Hematopoietic multipotent progenitor cell treated with erythropoietin and hydrocortisone succinate and interleukin-3 and kit ligand, for 17 days (in vitro differentiated cells): ENCODE results near the gene CETP.
"Not testable (repeated sequence)": the region's sequence is repeated elsewhere in the genome, so short reads cannot be mapped to it uniquely, and the experiment has no call there.

Experiments used
- DNase-seq: peaks from one replicate; pipeline ENCODE4 v3.0.0-alpha.2; 2015; ENCODE audit warnings: low spot score

CETP gene

DNA sequence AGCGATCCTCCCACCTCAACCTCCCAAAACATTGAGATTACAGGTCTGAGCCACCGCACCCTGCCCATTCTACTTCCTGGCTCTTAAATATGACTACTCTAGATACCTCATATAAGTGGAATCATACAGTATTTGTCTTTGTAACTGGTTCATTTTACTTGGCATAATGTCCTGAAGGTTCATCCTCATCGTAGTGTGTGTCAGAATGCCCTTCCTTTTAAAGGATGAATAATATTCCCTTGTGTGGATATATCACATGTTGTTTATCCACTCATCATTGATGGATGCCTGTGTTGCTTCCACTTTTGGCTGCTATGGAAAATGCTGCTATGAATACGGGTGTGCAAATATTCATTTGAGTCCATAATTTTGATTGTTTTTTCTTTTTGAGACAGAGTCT, 5.7 kb upstream of the CETP start:
- DNase-seq, result no peak

DNA sequence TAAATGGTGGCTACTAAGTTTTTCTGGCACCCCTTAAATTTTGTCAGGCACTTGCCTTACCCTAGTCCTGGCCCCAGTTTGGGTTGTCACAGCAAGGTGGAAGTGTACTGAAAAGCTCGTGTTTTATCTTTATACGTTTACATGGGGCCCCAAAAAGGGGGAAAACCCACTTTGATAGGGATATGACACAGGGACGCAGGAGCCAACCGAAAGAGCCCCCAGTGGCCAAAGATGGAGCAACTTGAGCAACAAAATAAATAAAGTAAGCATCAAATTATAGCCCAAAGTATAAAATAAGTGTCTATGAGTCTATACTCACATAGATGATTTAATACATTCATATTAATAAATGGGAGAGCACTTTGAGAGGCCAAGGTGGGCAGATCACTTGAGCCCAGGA, 5.0 kb upstream of the CETP start:
- no peak for DNase-seq

DNA sequence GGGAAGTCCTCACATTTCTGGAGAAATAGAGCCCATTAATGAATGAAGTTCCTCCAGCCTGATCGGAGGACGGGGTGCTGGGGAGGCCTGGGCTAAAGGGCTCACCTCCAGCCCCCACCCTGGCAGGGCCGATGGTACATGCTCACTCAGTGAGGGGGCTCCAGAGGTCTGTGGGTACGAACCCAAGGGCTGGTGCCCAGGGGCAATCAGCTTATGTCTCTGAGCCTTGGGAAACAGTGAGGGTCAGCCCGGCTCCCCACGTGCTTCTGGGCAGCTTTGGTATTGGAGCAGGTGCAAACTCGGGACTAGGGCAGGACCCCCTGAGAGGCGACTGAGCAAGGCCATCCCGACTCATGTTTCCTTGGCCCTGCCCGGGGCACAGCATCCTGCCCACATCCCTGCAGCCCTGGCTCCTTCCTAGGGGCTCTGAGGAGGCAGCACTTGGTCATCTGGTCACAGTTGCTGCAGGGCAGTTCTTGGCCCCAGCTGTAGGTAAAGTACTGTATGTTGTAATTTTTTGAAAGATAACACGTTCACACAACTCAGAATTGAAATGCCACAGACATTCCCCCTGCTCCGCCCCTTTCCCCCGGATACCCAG, 969 bp upstream of the CETP start:
- DNase-seq, result no peak

DNA sequence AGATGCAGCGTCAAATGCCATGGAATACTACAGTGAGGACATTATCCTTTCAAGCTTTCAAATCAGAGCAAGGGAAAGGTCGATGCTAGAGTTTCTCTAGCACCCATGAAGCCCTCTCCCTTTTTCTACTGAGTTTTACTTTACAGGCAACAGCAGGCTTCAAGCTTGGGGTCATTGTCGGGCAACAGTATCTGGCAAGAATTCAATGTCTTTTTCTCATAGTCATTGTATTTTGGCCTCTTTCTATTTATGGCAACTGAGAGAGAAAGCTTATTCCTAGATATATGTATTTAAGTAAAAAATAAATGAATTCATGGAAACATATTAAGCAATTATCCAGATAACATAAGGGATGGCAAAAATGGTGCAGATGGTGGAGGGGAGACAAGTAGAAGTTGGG, 364 bp upstream of the CETP start:
- DNase-seq, result no peak

DNA sequence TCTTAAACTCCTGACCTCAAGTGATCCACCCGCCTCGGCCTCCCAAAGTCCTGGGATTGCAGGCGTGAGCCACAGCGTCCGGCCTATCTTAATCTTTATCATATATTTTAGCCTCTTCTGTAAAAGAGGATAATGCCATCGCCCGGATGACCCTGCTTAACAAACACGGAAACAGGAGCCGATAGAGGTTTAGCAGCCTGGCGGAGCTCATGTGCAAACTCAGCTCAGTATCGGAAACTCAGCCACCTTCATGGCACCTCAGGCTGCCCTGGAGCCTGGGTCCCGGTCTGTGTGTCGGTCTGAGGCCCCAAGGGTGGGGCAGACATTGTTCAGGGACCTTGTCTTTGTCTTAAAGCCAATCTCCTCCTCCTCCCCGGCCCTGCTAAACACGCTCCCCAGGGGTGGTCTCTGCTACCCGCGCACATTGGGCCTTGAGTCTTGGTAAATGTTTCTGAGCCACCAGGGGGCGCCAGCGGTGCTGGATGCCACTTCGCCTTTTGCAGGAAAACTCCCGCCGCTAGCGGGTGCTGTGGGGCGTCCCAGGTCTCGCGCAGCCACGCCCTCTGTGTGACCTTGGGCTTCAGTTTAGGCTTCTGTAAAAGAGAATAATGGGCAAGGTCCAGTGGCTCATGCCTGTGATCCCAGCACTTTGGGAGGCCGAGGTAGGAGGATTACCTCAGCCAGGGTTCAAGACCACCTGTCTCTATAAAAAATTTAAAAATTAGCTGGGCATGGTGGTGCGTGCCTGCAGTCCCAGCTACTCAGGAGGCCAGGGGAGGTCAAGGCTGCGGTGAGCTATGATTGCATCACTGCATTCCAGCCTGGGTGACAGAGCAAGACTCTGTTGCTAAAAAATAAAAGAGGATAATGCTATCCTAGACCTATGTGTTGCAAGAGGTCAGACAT, 2.7 kb downstream of the CETP start:
- peak; percentile 92 for DNase-seq

DNA sequence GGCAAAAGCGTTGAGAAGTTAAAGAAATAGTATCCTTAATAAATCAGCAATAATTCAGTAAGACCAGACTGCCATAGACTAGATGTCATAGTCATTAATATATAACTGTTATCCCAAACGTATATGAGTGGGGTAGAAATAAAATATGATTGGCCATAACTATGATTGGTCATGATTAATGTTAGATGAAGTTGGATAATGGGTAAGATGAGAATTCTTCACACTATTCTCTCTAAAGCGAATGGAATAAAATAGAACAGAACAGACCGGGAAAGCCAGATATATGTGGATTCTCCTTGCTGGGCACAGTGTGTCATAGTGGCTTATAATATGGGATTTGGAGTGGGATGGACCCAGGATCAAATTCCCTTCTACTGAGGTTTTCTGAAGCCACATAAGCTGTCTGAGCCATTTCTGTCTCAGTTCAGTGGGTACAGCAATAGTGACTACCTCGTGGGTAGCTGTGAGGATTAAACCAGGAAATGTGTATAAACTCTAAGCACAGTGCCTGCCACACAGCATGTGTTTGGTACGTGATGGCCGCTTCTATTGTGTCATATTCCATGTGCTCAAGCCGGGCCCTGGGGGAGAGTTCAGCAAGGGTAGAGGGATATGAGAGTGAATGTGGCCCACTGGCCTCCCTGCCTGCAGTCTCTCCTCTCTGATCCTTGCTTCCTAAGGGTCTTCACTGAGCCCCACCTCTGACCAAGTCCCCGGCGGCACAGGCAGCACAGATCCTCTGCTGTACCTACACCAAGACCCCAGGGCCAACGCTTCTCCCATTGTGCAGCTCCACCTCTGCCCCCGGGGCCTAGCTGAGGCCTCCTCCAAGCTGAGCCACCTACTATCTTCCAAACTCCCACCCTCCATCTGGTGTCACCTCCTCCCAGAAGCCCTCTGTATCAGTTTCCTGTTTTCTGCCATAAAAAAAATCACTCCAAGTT, 3.7 kb downstream of the CETP start:
- DNase-seq, result no peak

DNA sequence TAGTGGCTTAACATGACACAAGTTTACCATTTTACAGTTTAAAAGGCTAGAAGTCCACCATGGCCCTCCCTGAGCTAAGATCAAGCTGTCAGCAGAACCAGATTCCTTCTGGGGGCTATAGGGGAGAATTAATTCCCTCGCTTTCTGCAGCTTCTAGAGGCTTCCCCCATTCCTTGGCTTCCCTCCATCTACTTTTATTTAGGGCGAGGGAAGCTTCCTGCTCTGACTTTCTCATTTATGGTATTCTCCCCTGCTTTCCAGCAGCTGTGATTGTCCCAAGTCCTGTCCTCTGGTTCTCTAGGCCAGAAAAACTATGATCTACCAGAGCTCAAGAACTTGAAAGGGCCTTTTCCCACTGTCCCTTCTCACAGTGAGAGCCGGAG, 4.3 kb downstream of the CETP start:
- DNase-seq, result no peak

DNA sequence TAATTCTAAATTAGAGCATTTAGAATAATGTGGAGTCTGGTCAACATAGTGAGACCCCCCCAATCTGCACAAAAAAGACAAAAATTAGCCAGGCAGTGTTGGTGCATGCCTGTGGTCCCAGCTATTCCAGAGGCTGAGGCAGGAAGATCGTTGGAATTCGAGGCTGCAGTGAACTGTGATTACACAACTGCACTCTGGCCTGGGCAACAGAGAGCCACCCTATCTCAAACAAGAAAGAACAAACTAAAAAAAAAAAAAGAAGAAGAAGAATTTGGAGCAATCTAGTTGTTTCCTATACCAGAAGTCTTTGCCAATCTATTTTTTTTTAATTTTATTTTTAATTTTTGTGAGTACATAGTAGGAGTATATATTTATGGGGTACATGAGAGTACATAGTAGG, 6.0 kb downstream of the CETP start:
- DNase-seq, result no peak

DNA sequence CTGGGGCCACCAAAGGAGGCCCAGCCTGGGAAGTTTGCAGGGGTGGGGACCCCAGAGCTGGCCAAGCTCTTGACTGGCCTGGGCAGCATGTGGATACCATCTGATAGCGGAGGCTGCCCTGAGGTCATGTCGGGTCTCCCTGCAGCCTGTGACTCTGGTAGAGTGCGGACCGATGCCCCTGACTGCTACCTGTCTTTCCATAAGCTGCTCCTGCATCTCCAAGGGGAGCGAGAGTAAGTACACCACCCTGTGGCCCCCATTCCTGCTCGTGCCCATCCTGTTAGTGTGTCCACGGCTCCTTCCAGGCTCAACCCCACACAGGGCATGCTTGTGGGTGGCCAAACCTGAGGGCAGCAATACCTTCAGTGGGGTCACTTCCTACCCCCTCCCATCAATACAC, 8.0 kb downstream of the CETP start:
- no peak for DNase-seq

DNA sequence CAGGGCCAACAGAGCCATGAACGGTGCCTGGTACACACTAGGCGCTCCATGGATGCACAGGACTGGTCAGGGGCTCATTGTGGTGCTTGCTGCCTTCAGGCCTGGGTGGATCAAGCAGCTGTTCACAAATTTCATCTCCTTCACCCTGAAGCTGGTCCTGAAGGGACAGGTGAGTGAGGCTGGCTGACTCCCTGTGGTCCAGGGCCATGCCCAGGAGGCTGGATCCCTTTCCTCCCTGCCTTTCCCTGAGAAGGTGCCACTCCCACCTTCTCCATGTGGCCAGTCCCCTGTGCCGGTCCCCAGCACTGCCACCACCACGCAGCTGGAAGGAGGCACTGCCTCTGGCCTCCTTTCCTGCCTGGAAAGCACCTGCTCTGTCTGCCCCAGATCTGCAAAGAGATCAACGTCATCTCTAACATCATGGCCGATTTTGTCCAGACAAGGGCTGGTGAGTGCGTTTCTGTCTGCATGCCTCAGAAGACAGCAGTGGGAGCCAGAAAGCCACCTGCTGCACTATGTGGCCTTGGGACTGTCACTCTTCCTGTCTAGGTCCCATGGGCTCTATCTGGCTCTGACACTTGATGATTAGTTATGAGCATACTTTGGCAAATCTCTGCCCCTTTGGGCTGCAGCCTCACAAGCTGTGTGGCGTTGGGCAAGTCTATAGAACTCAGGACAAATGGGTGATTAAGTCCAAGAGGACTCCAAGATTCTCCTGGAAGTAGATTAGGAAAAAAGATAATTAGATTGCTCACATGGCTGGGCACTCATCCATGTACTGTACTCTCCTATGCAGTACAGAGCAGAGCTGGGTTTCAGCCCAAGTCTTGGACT, 9.4 kb downstream of the CETP start:
- DNase-seq, result no peak

DNA sequence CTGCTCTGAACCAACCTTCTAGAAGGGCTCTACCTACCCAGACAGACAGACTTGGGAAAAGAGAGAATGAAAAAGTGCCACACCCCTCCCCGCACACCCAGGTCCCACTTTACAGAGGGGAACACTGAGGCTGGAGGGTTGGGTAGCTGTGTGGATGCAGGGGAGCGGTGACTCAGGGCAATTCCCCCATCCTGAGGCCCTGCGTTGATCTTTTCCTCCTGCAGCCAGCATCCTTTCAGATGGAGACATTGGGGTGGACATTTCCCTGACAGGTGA, 10.0 kb downstream of the CETP start:
- no peak for DNase-seq

DNA sequence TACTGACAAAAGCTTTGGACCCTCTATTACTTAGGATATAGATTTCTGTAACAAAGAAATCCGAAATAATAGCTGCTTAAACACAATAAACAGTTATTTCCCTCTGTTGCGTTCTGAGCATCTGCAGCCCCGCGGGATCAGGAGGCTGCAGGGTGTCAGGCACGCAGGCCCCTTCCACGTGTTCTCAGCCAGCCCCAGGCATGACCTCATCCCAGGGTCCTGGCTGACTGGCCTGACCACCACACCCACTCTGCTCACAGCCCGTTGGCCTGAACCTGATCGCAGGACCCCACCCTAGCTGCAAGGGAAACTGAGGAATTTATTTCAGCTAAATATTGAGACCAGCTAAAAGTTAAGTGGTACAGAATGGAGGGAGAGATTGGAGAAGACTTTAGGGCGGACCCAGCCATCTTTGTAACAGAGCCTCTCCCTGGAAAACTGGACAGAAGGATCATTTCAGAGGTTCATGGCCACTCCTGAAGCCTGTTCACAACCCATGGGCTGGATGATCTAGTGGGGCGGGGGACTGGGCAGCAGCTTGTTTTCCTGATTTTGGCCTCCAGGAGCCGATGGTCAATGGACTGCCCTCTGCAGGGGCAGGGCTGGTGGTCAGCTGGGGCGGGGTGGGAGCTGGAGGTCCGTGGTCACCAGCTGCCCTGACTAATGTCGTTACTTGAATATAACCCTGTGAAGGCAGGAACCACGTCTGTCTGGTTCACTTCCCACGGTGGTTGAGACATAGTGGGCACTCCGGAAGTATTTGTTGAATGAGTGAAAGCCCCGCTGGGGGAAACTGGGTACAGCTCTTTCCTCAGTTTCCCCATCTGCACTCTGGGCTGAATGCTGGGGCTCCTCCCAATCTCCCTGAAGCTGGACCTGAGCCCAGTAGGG, 10.9 kb downstream of the CETP start:
- no peak for DNase-seq

DNA sequence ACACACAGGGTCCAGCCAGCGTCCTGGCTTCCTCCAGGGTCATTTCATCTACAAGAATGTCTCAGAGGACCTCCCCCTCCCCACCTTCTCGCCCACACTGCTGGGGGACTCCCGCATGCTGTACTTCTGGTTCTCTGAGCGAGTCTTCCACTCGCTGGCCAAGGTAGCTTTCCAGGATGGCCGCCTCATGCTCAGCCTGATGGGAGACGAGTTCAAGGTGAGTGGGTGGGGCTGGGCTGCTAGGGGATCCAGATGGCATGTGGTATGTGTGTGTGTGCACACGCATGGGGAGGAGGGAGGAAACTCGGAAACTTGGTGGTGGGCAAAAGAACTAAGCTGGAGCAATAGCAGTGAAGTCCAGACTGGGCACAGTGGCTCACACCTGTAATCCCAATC, 11.5 kb downstream of the CETP start:
- no peak for DNase-seq

DNA sequence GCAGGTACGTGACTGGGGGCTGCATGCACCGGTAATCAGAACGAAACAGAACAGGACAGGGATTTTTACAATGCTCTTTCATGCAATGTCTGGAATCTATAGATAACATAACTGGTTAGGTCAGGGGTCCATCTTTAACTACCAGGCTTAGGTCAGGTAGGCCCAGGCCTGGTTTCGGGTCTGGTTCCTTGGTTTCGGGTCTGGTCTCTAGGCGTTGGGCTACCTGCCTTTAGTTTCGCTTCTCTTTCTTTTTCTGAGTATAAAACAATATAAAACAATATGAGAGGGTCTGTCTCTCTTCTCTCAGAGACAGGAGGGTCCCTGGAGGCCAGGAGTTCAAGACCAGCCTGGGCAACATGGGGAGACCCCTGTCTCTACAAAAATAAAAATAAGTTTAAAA, 12.1 kb downstream of the CETP start:
- not testable (repeated sequence) for DNase-seq

DNA sequence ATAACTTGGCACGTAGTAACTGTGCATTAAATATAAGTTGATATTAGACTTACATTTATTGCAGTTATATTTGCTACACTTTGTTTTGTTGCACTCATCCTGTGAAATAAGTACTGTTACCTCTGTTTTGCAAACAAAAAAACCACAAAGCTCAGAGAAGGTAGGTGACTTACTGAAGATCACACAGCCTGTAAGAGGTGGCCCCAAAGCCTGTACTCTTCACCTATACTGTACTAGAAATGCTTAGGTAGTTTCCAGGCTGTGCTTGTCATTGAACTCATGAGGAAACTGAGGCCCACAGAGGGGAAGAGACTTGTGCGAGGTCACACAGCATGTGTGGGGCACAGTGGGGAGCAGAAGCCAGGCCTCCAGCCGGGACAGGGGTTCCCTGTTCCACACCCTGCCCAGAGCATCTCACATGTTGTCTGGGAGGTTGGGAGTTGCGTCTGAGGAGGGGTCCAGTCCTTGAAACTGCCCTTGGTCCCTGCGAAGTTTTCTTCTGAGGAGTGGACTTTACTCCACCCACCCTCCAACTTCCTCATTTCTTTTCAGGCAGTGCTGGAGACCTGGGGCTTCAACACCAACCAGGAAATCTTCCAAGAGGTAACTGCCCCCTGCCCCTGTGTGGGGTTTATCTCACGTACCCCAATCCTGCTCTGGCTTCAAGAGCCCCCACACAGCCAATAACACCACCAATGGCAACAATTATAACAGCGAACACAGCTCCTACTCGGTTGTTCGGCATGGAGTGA, 13.0 kb downstream of the CETP start:
- DNase-seq, result no peak

DNA sequence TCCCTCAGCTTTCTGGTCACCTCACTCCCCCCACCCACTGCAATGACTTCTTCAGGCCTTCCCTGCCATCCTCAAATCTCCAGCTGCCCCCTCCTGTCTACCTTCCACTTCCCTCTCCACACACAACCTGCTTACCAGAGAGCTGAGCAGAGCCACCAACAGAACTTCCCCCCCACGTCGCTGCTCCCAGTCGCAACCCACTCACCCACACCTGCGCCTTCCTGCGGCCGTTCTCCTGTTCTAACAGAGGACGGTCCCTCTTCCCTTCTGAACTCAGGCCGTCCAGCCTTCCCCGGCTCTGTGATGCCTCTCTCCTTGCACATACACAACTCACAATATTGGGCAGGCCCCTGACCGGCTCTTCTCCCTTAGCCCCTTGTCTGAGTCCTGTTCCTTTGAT, 14.0 kb downstream of the CETP start:
- no peak for DNase-seq

DNA sequence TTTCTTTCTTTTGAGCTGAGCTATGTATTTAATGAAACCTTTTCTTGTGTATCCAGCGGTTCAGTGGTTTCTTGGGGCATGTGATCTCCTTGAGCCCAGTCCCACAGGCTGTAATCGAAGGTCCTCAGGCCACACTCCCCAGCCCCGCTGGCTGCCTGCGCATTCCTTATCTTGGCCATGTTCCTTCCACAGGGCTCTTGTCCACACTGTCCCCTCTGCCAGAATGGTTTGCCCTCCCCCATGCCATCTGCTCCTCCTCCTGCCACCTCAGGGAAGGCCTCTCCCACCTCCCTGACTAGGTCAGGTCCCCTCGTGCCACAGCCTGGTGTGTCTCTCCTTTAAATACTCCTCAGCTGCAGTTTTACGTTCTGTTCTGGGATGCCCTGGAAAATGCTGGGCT, 15.5 kb downstream of the CETP start:
- no peak for DNase-seq

DNA sequence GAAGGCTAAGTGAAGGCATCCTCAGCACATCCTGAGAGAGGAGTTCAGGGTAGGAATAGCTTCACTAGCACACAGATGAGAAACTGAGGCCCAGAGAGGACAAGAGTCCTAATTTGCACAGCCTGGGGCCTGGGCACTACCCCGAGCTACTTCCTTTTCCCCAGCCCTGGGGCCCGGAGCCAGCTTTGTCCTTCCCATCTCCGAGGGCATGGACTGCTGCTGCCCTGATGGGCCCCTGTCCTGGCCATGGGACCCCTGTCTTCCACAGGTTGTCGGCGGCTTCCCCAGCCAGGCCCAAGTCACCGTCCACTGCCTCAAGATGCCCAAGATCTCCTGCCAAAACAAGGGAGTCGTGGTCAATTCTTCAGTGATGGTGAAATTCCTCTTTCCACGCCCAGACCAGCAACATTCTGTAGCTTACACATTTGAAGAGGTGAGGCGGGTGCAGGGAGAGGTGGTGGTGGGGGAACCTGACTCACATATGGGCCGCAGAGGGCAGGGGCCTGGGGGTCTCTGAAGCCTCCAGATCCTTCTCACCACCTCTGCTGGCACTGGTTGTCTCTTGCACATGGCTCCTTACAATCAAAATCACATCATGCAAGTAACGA, 16.2 kb downstream of the CETP start:
- no peak for DNase-seq

DNA sequence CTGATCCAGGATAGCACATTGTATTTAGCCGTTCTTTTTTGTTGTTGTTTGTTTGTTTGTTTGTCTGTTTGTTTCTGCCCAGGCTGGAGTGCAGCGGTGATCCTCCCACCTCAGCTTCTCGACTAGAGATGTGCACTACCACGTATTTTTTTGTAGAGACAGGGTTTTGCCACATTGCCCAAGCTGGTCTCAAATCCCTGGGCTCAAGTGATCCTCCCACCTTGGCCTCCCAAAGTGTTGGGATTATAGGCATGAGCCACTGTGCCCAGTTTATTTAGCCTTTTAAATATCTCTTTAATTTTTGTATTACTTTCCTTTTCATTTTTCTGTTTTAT, 18.4 kb downstream of the CETP start:
- DNase-seq, result no peak
